GM13977 (cell line): Measurements from ENCODE around the gene TCERG1L.
"Not testable (repeated sequence)": the region's sequence is repeated elsewhere in the genome, so short reads cannot be mapped to it uniquely, and the experiment has no call there.

Source experiments
- DNase-seq: peaks from one replicate; pipeline ENCODE4 v3.0.0; 2012; ENCODE audit warnings: low spot score
- in situ Hi-C: fragments of 300-500 bp; cut with MboI; formaldehyde crosslinking; loops from one replicate; pipeline ENCODE4 v1.12.0; 2022; ENCODE audit warnings: low sequenced_read_pairs, low pct_unique_long_range_greater_than_20kb, mixed read lengths, inconsistent platforms; ENCODE audit not compliant: unreplicated experiment
- TF ChIP-seq, protein P1 (sequence below): IDR thresholded peaks from 2 replicates; pipeline ENCODE4 v1.5.1; 2012; ENCODE audit warnings: mild to moderate bottlenecking, control low read depth; ENCODE audit not compliant: insufficient read depth; ENCODE audit errors: extremely low read depth, missing control alignments

Gene TCERG1L

GRCh38 chr10:131079314-131079713 is 232.2 kb downstream of the TCERG1L start:
- TF ChIP-seq, protein P1, sequence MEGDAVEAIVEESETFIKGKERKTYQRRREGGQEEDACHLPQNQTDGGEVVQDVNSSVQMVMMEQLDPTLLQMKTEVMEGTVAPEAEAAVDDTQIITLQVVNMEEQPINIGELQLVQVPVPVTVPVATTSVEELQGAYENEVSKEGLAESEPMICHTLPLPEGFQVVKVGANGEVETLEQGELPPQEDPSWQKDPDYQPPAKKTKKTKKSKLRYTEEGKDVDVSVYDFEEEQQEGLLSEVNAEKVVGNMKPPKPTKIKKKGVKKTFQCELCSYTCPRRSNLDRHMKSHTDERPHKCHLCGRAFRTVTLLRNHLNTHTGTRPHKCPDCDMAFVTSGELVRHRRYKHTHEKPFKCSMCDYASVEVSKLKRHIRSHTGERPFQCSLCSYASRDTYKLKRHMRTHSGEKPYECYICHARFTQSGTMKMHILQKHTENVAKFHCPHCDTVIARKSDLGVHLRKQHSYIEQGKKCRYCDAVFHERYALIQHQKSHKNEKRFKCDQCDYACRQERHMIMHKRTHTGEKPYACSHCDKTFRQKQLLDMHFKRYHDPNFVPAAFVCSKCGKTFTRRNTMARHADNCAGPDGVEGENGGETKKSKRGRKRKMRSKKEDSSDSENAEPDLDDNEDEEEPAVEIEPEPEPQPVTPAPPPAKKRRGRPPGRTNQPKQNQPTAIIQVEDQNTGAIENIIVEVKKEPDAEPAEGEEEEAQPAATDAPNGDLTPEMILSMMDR, result no peak
- in situ Hi-C loops, result no loop called here
- no peak for DNase-seq

GRCh38 chr10:131078882-131079280 is 232.6 kb downstream of the TCERG1L start:
- in situ Hi-C loops, DNase-seq: not testable (repeated sequence)

DNA sequence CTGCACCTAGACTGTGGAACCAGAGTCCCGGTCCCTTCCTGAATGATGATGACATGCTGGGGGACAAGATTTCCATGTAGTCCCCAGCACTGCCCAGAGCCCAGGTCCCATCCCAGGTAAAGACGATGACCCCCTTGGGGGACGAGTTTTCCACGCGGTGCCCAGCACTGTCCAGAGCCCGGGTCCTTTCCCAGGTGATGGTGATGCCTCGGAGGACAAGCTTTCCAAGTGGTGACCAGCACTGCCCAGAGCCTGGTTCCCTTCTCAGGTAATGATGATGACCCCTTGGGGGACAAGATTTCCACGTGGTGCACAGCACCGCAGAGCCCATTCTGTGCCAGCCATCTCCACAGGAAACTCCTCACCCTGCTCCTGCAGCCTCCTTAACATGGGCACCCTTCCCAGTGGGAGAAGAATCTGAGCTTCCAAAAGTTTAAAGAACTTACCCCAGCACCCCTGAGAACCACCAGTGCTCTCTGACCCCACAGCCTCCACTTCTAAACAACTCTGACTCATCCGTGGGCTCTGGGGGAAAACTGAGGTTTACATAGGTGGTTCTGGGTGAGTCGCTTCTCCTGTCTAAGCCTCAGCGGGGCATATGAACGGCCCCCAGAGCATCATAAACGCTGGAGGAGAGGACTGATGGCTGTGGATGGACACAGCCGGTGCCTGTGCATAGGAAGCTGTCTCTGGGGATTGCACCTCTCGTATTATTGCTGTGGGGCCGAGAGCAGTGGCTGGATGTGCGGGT is 233.2 kb downstream of the TCERG1L start:
- in situ Hi-C loops, result no loop called here
- TF ChIP-seq, protein P1, result no peak
- no peak for DNase-seq

GRCh38 chr10:131077724-131078123 is 233.8 kb downstream of the TCERG1L start:
- DNase-seq, result no peak
- TF ChIP-seq, protein P1, result no peak
- in situ Hi-C loops, result no loop called here

GRCh38 chr10:131077031-131077430 is 234.5 kb downstream of the TCERG1L start:
- no peak for DNase-seq
- in situ Hi-C loops, result no loop called here
- TF ChIP-seq, protein P1, result no peak

DNA sequence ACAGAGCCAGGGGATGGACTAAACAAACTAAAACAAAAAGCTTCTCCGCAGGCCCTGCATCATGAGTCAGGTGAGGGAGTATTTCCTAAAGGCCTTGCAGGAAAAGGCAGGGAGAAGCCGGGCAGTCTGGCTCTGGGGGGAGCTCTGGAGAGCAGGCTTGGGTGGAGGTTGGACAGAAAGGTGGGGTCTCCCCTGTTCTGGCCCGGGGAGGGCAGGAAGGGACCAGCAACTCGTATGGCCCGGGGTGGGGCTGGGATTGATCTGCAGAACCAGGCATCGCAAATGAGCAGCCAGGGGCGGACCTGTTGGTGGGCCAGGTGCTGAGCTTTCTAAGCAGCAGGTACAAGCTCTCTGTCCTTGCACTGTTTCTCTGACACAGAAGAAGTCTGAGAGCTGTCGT is 235.2 kb downstream of the TCERG1L start:
- TF ChIP-seq, protein P1, result no peak
- in situ Hi-C loops, result no loop called here
- DNase-seq, result no peak

DNA sequence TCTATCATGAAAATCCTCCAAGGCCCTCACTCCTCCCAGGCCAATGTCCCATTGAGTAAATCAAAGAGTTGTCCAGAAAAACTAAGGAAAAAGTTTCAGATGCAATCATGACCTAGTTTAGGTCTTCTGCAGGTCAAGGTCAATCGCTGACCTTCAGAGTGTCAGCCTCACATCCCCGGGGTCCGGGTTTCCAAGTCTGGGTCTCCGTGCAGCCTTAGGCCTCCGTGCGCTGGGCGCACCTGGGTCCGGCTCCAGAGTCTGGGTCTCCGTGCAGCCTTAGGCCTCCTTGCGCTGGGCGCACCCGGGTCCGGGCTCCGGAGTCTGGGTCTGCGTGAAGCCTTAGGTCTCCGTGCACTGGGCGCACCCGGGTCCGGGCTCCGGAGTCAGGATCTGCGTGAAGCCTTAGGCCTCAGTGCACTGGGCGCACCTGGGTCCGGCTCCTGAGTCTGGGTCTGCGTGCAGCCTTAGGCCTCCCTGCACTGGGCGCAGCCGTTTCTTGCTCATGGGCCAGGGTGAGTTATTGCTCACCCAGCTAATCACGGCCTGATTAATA is 236.2 kb downstream of the TCERG1L start:
- in situ Hi-C loops, result no loop called here
- no peak for DNase-seq
- TF ChIP-seq, protein P1, result no peak
